Loucy (cell line): Measurements from ENCODE around the gene ZNF629.

ENCODE experiments used
- H2AFZ ChIP-seq: fragments of 200-600 bp; sonication (generic); 2 replicates; pipeline ENCODE4 v1.6.0; 2016; ENCODE audit warnings: antibody characterized with exemption, mild to moderate bottlenecking, low read length, moderate library complexity
- H3F3A ChIP-seq: fragments of 200-600 bp; 2 replicates; pipeline ENCODE4 v1.6.0; 2016; ENCODE audit warnings: antibody characterized with exemption, low read depth, mild to moderate bottlenecking
- H3K27me3 ChIP-seq: fragments of 200-600 bp; sonication (generic); 2 replicates; pipeline ENCODE4 v1.6.1; 2014; ENCODE audit warnings: low read length, mild to moderate bottlenecking; ENCODE audit not compliant: insufficient read depth, poor library complexity, severe bottlenecking
- H3K36me3 ChIP-seq: fragments of 200-600 bp; sonication (generic); 2 replicates; pipeline ENCODE4 v1.6.1; 2016; ENCODE audit warnings: low read length; ENCODE audit not compliant: insufficient read depth
- H3K4me1 ChIP-seq: fragments of 200-600 bp; sonication (generic); 2 replicates; pipeline ENCODE4 v1.5.1; 2014; ENCODE audit warnings: low read length, mild to moderate bottlenecking; ENCODE audit not compliant: insufficient read depth, poor library complexity, severe bottlenecking
- H3K4me2 ChIP-seq: fragments of 200-600 bp; sonication (generic); 2 replicates; pipeline ENCODE4 v1.6.0; 2014; ENCODE audit warnings: antibody characterized with exemption, low read length, low read depth, mild to moderate bottlenecking; ENCODE audit not compliant: poor library complexity, severe bottlenecking
- H3K4me3 ChIP-seq: fragments of 200-600 bp; sonication (generic); 2 replicates; pipeline ENCODE4 v1.5.1; 2014; ENCODE audit warnings: low read length, mild to moderate bottlenecking, mixed read lengths; ENCODE audit not compliant: poor library complexity, severe bottlenecking
- H3K79me2 ChIP-seq: fragments of 200-600 bp; sonication (generic); 2 replicates; pipeline ENCODE4 v1.6.1; 2014; ENCODE audit warnings: low read length; ENCODE audit not compliant: insufficient read depth
- H3K9ac ChIP-seq: fragments of 200-600 bp; sonication (generic); 2 replicates; pipeline ENCODE4 v1.6.0; 2014; ENCODE audit warnings: mild to moderate bottlenecking, low read depth, low read length, moderate library complexity; ENCODE audit not compliant: poor library complexity, severe bottlenecking
- H3K9me2 ChIP-seq: fragments of 200-600 bp; sonication (generic); replicated peaks from 2 replicates; pipeline ENCODE4 v1.6.1; 2016; ENCODE audit warnings: low read depth, low read length, mixed read lengths
- H3K9me3 ChIP-seq: fragments of 200-600 bp; sonication (generic); 2 replicates; pipeline ENCODE4 v1.6.1; 2014; ENCODE audit warnings: mild to moderate bottlenecking, antibody characterized with exemption, low read length, low read depth; ENCODE audit not compliant: insufficient read depth
- H4K20me1 ChIP-seq: fragments of 200-600 bp; sonication (generic); 2 replicates; pipeline ENCODE4 v1.6.0; 2014; ENCODE audit warnings: antibody characterized with exemption, low read length, mild to moderate bottlenecking; ENCODE audit not compliant: insufficient read depth, poor library complexity, severe bottlenecking
- CTCF ChIP-seq: fragments of 200-600 bp; sonication (generic); conservative IDR thresholded peaks from 2 replicates; pipeline ENCODE4 v1.5.1; 2014; ENCODE audit warnings: mild to moderate bottlenecking, antibody characterized with exemption, low read length
- EZH2phosphoT487 ChIP-seq: fragments of 200-600 bp; IDR thresholded peaks from 2 replicates; pipeline ENCODE4 v1.6.1; 2018; ENCODE audit warnings: antibody characterized with exemption, mild to moderate bottlenecking, moderate library complexity, borderline replicate concordance

The ZNF629 gene

GRCh38 chr16:30779596-30779995, 7.4 kb downstream of the ZNF629 start:
- no peak overlapping the region for H3K4me2 ChIP-seq
- no peaks in the 10 kb centered on the region for H3K79me2 ChIP-seq
- H3K27me3 ChIP-seq, result no peaks in the 10 kb centered on the region
- no peak overlapping the region for H3K9ac ChIP-seq
- no peaks in the 10 kb centered on the region for H3K9me2 ChIP-seq
- H3K9me3 ChIP-seq, result no peaks in the 10 kb centered on the region
- peaks cover 16% of the 10 kb centered on the region; the same call in 1 of the 2 replicates for H3K36me3 ChIP-seq
- no peak for TF ChIP-seq EZH2phosphoT487
- no peak overlapping the region for H2AFZ ChIP-seq
- no peaks in the 10 kb centered on the region for H3K4me1 ChIP-seq
- no peak overlapping the region for H3K4me3 ChIP-seq
- no peaks in the 10 kb centered on the region for H4K20me1 ChIP-seq
- H3F3A ChIP-seq, result no peaks in the 10 kb centered on the region

GRCh38 chr16:30778549-30779244, 8.3 kb downstream of the ZNF629 start:
- Histone ChIP-seq H2AFZ (no peak overlapping the region), H3K9ac (no peak overlapping the region), H3K79me2 (no peaks in the 10 kb centered on the region), H3K27me3 (no peaks in the 10 kb centered on the region), H3K9me2 (no peaks in the 10 kb centered on the region), H3F3A (no peaks in the 10 kb centered on the region), H3K9me3 (no peaks in the 10 kb centered on the region), H3K4me2 (no peak overlapping the region), H4K20me1 (no peaks in the 10 kb centered on the region), H3K36me3 (peaks cover 23% of the 10 kb centered on the region; the same call in 1 of the 2 replicates), H3K4me1 (no peaks in the 10 kb centered on the region), H3K4me3 (no peak overlapping the region)
- TF ChIP-seq EZH2phosphoT487, result no peak
- no peak for TF ChIP-seq CTCF

GRCh38 chr16:30777591-30778297, 9.3 kb downstream of the ZNF629 start:
- Histone ChIP-seq H2AFZ (no peak overlapping the region), H3K9ac (no peak overlapping the region), H3K27me3 (no peaks in the 10 kb centered on the region), H3K4me3 (no peak overlapping the region), H3K9me2 (no peaks in the 10 kb centered on the region), H3K4me2 (no peak overlapping the region), H3F3A (no peaks in the 10 kb centered on the region), H3K9me3 (no peaks in the 10 kb centered on the region), H3K36me3 (peaks cover 21% of the 10 kb centered on the region; the same call in 1 of the 2 replicates), H4K20me1 (no peaks in the 10 kb centered on the region), H3K4me1 (no peaks in the 10 kb centered on the region), H3K79me2 (no peaks in the 10 kb centered on the region)
- TF ChIP-seq CTCF (no peak), EZH2phosphoT487 (no peak)
